AG08396 (cell line): ENCODE results near the gene MRPL36.

Experiments
- DNase-seq: peaks from one replicate; pipeline ENCODE4 v3.0.0; 2012; ENCODE audit warnings: low spot score, mixed read lengths

MRPL36 gene

DNA sequence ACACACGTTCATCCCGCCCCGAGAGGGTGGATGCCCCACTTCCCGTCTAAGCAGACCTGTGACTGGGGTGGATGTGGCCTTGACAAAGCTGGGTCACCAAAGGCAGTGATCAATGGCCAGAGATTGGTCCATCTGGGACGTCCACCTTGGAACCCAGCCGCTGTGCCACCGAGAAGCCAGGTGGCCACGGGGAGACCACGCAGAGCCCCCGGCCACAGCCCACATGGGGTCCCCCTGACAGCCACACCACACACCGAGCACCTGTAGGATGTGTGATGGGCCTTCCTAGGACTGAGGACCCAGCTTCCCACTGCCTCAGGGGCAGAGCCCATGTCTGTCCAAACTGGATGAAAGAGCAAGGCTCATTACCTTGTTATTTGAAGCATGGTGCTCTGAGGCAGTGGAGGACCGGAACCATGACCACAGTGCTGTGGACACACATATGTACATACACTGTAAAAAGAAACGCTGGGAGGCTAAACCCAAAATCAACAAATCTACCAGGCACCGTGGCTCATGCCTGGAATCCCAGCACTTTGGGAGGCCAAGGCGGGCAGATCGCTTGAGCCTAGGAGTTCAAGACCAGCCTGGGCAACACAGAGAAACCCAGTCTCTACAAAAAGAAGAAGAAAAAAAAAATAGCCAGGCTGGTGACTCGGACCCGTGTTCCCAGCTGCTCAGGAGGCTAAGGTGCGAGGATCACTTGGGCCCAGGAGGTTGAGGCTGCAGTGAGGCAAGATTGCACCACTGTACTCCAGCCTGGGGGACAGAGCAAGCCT is 50.1 kb downstream of the MRPL36 start:
- DNase-seq, result no peak

DNA sequence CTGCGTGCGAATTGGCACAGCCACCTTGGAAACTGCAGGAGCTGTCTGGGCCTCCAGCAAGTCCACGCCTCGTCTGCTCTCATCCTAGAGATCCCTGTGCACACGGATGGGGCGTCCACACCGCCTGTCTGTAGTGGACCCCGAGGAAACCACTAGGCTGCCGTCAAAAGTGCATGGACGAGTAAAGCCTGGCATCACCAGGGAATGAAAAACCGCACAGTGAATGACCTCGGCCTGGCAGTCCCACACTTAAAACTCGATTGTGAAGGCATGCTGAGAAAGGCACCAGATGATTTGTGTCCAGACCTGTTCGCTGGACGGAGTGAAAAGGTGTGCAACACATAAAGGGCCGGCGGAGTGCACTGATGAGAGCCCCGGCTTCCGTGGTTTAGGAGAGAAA is 50.8 kb downstream of the MRPL36 start:
- no peak for DNase-seq
